GDM1 (cell line): ENCODE measurements around the gene YOD1.

Source experiments
- DNase-seq: peaks from one replicate; lab custom pipeline; 2025; lab: John Stamatoyannopoulos, UW

Gene YOD1

DNA sequence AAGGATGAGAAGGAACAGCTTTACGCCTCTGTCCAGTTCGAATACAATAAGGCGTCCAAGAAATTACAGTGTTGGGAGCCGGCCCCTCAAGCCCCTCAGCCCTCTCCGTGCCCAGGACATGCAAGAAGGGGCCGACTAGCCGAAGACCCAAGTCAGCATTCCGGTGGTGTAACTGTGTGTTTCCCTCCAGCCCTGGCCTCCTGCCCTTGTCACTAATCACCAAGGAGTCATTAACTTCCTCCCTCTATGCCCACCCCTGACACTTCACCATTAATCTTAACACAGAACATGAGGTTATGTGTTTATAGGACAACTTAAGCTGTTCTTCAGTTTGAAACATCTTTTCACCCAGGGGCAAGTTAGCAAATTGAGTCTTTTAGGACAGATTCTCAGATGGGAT lies 21.2 kb upstream of the YOD1 start:
- DNase-seq, result no peak

DNA sequence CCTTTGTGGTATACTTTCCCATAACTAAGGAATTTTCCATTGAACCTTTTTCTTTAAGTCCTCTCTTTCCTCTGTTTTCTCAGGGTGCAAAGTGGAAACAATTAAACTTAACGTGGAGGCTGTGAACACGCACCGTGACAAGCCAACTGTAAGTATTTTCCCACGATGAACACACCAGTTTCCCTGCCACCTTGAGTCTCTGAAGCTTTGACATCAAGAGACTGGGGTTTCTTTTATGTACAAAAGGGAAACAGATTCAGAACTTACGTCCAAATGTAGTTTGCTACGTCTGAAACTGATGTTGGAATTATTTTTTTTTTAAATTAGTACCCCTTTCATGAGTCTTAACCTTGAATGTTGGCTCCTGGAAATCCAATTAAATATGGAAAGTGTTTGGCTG lies 20.4 kb upstream of the YOD1 start:
- DNase-seq, result no peak

GRCh38 chr1:207070811-207071210 lies 19.8 kb upstream of the YOD1 start:
- DNase-seq, result peak; percentile 78

- no peak for DNase-seq
These were observed 19.0 kb upstream of the YOD1 start for GRCh38 chr1:207069858-207070506.

DNA sequence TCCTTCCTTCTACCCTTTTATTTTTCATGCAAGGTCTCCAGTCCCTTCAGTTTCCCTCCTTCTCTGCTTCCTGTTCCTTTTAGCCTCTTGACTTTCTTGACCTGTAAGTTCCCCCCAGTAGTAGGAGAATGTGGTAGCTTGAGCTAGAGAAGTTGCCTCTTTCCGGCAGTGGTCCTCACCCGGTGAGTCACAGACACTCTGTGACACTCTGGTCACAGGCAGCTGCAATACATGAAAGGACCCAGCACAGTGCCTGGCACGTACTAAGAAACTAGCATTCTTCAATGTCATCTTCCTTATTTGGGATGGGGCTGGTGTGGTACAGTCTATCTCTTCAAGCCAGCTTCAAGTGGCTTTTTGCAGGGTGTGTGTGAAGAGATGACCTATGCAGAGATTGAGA lies 18.1 kb upstream of the YOD1 start:
- no peak for DNase-seq

DNA sequence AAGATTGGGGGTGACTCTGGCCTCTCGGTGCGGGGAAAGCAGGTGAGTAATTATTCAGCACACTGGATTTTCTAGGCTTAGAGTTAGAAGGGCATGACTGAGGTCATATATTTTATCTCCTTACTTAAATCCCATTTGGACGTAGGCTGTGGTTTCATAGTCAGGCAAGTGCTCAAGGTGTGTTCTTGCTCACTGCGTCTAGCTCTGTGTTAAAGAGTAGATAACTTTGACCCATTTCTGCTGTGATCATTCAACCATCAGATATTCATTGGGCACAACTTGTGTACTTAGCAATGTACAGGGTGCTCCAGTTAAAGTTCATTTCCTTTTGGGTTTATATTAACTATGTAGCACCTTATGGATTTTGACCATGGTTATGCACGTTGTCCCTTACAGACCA lies 16.7 kb upstream of the YOD1 start:
- DNase-seq, result no peak

- no peak for DNase-seq
These were observed 16.2 kb upstream of the YOD1 start for GRCh38 chr1:207067185-207067584.

DNA sequence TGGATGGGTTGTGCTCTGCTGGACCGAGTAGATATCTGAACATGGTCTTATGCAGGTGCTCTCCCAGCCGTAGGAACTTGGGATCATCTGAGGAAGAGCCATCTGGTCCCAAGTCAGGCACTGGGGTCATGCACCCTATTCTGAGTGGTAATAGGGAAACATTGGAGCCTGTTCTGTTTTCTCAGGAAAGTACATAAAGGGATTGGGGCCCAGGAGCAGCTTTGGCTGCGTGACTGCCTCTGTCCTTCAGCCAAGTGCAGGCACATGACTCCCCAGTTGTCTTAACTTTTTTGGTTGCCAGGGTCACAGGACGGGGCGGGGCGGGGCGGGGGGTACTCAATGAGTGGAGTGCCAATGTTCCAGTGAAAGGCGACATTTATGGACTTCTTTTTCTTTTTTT lies 13.6 kb upstream of the YOD1 start:
- DNase-seq, result no peak

DNA sequence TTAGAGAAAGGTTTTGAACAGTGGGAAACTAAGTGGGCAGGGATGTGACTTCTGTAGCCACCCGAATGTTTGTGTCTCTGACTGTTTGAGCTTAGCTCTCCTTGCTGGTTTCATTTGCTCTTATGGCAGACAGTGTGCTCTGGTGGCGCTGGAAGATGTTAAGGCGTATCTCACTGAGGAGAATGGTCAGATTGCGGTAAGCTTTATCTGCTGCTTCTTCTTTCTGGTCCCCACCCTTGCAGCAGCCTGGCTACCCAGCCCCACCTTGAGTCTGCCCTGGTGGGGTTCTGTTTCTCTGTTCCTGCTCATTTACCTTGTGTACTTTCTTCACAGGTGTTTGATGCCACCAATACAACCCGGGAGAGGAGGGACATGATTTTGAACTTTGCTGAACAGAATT lies 12.0 kb upstream of the YOD1 start:
- DNase-seq, result no peak

GRCh38 chr1:207062058-207062457 lies 11.1 kb upstream of the YOD1 start:
- DNase-seq, result no peak

- no peak for DNase-seq
These were observed 9.6 kb upstream of the YOD1 start for GRCh38 chr1:207060596-207060995.

DNA sequence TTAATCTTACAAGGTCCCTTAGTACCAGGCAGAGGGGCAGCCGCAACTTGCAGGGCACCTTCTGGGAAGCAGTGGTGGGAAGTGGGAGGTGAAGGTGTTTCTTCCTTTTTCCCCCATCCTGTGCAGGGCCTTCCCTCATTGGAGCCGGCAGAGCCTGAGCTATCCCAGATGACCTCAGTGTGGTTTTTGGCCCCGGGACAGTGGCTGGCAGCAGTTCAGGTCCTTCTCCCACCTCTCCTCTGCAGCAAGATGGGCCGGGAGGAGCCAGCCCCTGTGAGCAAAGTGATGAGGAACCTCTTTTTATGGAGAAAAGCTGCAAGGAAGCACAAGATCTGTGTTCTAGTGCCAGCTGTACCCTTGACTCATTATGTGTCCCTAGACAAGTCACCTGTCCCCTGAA lies 8.9 kb upstream of the YOD1 start:
- DNase-seq, result no peak

DNA sequence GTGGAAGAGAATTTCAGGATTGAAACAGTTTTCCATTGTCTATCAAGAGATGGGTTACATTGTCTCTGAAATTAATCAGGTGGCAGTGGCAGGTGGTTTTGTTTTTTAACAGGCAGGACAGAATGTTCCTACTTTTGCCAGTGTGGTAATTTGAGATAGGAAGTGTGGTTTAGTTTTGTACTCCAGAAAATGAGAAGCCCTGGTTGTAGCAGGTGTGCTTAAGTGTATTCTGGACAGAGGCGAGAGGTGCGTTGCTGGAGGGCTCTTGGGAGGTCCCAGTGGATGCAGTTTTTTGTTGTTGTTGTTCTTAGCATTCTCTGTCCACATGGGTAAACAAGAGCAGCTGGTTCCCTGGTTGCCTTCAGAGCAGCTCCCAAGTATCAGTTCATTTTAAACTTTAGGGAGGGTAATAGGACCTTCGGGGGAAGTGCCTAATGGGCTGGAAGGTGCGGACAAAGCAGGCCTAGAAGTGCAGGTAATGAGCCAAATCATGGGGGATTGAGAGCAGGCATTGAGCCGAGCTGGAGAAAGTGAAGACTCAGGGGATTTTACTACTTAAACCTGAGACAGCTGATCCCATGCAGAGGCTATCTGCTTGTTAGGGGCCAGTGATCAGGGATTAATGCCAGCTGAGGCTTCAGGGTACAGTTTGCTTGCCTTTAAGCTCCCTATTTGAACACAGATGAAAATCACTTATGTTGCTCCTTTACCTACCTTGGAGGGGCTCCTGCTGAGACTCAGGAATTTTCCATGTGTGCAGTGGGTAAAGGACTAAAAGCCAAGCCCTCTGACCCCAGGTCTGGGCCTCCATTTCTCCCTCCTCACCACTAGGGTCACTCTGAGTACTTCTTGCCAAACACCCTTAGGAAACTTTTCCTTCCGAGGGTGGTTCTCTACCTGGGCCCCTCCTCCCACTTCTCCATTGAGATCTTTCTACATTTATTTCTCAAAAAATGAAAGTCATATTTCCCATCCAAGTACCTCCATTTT lies 8.2 kb upstream of the YOD1 start:
- no peak for DNase-seq

DNA sequence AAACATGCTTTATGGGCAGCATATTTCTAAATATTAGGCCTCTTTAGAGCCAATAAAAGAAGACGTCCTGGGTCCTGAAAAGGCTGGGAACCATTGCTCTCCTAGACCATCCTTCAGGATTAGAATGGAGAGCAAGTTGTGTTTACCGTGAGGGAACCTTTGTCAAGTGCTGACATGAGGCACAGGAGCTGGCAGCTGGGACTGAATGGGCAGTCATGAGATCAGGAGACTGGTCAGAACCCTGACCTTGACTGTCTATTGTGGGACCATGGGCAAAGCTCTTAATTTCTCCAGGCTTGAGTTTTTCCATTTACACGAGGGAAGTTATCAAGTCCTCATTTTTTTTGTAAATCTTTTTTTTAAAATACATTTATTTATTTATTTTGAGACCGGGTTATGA lies 7.2 kb upstream of the YOD1 start:
- no peak for DNase-seq

DNA sequence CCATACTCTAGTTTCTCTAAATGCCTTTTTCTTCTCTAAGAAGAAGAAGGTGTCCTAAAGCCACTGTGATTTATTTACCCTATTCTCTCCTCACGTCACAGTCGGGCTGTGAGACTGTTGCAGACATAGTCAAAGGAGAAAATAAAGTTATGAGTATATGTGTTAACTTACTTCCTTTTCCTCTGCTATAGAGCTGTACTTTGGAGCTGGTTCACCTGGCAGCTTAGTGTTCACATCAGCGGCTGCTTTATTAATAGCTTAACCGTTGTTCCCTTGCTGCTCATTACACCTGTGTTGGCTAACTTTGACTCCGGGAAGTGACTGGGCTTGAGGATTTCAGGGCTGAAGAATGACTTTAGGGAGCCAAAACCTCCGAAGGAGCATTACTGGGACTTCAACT lies 5.7 kb upstream of the YOD1 start:
- DNase-seq, result no peak

- DNase-seq, result no peak
These were observed 4.5 kb upstream of the YOD1 start for GRCh38 chr1:207055386-207056001.

GRCh38 chr1:207054491-207054890 lies 3.5 kb upstream of the YOD1 start:
- DNase-seq, result no peak

GRCh38 chr1:207052911-207053769 lies 2.1 kb upstream of the YOD1 start, which contains the start of gene PFKFB2:
Gene PFKFB2, plus strand, starts transcription at chr1:207053275. Its CDS starts 1,443 bp downstream, at chr1:207054718.
- no peak for DNase-seq

DNA sequence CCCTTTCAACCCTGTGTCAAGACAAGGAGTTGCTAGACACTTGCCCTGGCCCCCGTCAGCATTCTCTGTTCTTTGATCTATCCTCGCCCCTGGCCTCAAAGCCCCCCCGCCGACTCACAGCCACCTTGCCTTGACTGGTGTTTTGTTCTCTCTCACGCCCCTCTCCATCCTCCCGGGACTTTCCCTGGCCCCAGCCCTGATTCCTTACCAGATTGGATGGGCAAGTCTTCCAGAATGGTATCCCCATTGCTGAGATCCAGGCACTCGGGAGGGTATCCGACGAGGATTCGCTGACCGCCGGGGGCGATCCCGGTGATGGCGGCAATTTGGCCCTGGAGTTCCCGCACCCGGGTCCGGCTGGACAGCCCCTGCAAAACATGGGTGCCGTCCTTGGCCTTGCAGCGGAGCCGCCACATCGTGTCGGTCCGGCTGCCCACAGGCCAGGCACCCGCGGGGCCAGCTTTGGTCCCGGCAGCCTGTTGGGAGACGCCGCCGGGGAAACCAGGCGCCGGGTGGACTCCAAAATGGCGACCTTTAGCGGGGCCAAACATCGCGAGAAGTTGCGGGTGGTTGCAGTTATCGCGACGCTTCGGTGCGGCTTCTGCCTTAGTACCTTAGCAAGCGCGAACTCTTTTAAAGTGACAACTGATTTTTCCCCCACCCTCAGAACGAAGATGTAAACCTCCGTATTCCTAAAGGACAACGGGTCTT lies 373 bp downstream of the YOD1 start:
- DNase-seq, result peak; percentile 81

DNA sequence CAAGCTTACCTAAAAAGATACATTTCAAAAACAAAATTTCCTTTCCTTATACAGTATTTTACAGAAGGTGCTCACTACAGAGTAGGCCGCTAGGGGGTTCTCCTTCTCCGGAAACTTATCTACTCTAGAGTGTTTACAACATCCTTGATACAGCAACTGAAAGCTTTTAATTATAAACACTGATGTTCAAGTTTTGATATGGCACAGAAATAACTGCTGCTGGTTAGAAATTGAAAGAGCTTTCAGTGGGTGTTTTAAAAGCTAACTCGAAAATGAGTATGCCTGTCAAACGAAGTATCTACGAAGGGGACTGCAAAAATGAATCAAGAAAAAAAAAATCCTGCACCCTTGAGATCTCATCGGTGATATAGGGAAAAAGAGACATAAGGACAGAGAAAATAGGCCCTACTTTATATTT lies 1.0 kb downstream of the YOD1 start:
- no peak for DNase-seq

GRCh38 chr1:207049514-207049913 lies 1.5 kb downstream of the YOD1 start:
- no peak for DNase-seq
